Keratinocyte (primary cell): ENCODE results near the gene SMARCD3. TPM values are rescaled to one million over a fixed set of nuclear protein-coding genes. Genes with fewer than 3 reads are reported as not detected.

Experiments used
- DNase-seq: peaks from one replicate; pipeline ENCODE4 v3.0.0-alpha.2; 2011; ENCODE audit warnings: low read depth, missing footprints, low spot score
- FAIRE-seq: peaks from 2 replicates; lab custom pipeline; 2011; peaks lifted over from hg19 to GRCh38; lab: Jason Lieb, UNC
- H2AFZ ChIP-seq: 2 replicates; pipeline ENCODE4 v1.6.0; 2012; ENCODE audit warnings: low read length, control low read depth, inconsistent platforms; ENCODE audit not compliant: control insufficient read depth
- H3K27ac ChIP-seq: 2 replicates; pipeline ENCODE4 v1.5.1; 2011; ENCODE audit warnings: low read length; ENCODE audit not compliant: control insufficient read depth, insufficient read depth
- H3K27me3 ChIP-seq: 3 replicates; pipeline ENCODE4 v1.6.0; 2011; ENCODE audit warnings: low read length; ENCODE audit not compliant: control insufficient read depth, insufficient read depth; ENCODE audit errors: extremely low read depth
- H3K36me3 ChIP-seq, 2 experiments: 2 replicates in 1 of 2; 3 replicates in 1 of 2; pipeline ENCODE4 v1.5.1; 2011; ENCODE audit warnings: low read length in 2 of 2, mild to moderate bottlenecking in 1 of 2; ENCODE audit not compliant: control insufficient read depth in 2 of 2, insufficient read depth in 2 of 2; ENCODE audit errors: extremely low read depth in 1 of 2
- H3K4me1 ChIP-seq: 3 replicates; pipeline ENCODE4 v1.5.1; 2011; ENCODE audit warnings: low read length; ENCODE audit not compliant: control insufficient read depth, insufficient read depth; ENCODE audit errors: extremely low read depth
- H3K4me2 ChIP-seq: 3 replicates; pipeline ENCODE4 v1.6.0; 2011; ENCODE audit warnings: low read depth, low read length; ENCODE audit not compliant: control insufficient read depth, insufficient read depth; ENCODE audit errors: extremely low read depth
- H3K4me3 ChIP-seq, 3 experiments: fragments of 200-600 bp in 1 of 3; sonication (generic) in 1 of 3; 2 replicates in 2 of 3; 3 replicates in 1 of 3; pipeline ENCODE4 v1.5.1; 2011 to 2016; ENCODE audit warnings: low read length in 3 of 3, mild to moderate bottlenecking in 3 of 3, control low read depth in 2 of 3, inconsistent platforms in 1 of 3, low read depth in 1 of 3, mixed read lengths in 1 of 3, mixed run types in 1 of 3, moderate library complexity in 1 of 3; ENCODE audit not compliant: control insufficient read depth in 2 of 3, insufficient read depth in 2 of 3; ENCODE audit errors: extremely low read depth in 1 of 3
- H3K79me2 ChIP-seq: 2 replicates; pipeline ENCODE4 v1.6.0; 2012; ENCODE audit warnings: low read length; ENCODE audit not compliant: control insufficient read depth, insufficient read depth
- H3K9ac ChIP-seq: 3 replicates; pipeline ENCODE4 v1.6.0; 2011; ENCODE audit warnings: low read length; ENCODE audit not compliant: control insufficient read depth, insufficient read depth; ENCODE audit errors: extremely low read depth
- H3K9me1 ChIP-seq: 3 replicates; pipeline ENCODE4 v1.6.0; 2011; ENCODE audit warnings: low read length; ENCODE audit not compliant: control insufficient read depth, insufficient read depth; ENCODE audit errors: extremely low read depth
- H3K9me3 ChIP-seq: 2 replicates; pipeline ENCODE4 v1.5.1; 2012; ENCODE audit warnings: low read depth, low read length; ENCODE audit not compliant: control insufficient read depth
- H4K20me1 ChIP-seq: 3 replicates; pipeline ENCODE4 v1.6.0; 2011; ENCODE audit warnings: low read length; ENCODE audit not compliant: control insufficient read depth, insufficient read depth; ENCODE audit errors: extremely low read depth
- EZH2 ChIP-seq: IDR thresholded peaks from one replicate; pipeline ENCODE4 v1.6.1; 2012; ENCODE audit warnings: inconsistent platforms, mild to moderate bottlenecking, low read length, moderate library complexity
- dilution Hi-C: fragments of 300-500 bp; cut with MboI; formaldehyde crosslinking; loops from one replicate; pipeline ENCODE4 v1.7.0; 2020; ENCODE audit warnings: low sequenced_read_pairs; ENCODE audit not compliant: extremely low pct_ligation_motif_present
- polyA plus RNA-seq, 5 experiments: library from polyadenylated mRNA; depleted of rRNA in 3 of 5; stranded (reverse) in 3 of 5; stranded (forward) in 1 of 5; unstranded in 1 of 5; fragments of >200 nt; gene quantifications; 1 replicate in 1 of 5; 2 replicates in 3 of 5; 3 replicates in 1 of 5; pipeline versions ENCODE4 v1.2.1 to v1.2.3, GENCODE V29; 2011 to 2012; ENCODE audit warnings: missing spikeins in 2 of 5, low read depth in 1 of 5, low replicate concordance in 1 of 5
- TF ChIP-seq, protein P1 (sequence below), 3 experiments: IDR thresholded peaks in 1 of 3; conservative IDR thresholded peaks in 1 of 3; optimal IDR thresholded peaks in 1 of 3; 2 replicates in 2 of 3; 3 replicates in 1 of 3; pipeline versions ENCODE3 to v1.5.1; 2011; ENCODE audit warnings: low read length in 3 of 3, mild to moderate bottlenecking in 3 of 3, moderate library complexity in 2 of 3, control low read depth in 1 of 3, inconsistent platforms in 1 of 3; ENCODE audit not compliant: insufficient read depth in 2 of 3; ENCODE audit errors: extremely low read depth in 1 of 3

SMARCD3 gene
- polyA plus RNA-seq, 1 donor (not counting 4 experiments of a cell fraction or from before 2014, with no cell fraction given): 3.0 TPM

DNA sequence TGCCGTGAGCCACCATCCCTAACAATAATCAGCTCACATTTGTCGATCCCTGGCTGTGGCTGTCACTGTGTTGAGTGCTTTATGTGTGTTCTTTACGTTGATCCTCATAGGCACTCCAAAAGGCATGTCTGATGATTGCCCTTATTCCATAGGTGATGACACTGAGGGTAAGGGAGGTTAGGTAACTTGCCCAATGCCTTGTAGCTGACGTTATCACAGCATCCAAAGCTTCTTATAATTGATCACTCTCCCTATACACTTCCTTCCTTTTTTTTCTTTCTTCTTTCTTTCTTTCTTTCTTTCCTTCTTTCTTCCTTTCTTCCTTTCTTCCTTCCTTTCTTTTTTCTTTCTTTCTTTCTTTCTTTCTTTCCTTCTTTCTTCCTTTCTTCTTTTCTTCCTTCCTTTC, 41.9 kb upstream of the SMARCD3 start:
- Histone ChIP-seq H3K4me3 (no peak overlapping the region), H2AFZ (no peak overlapping the region), H3K4me2 (no peak overlapping the region), H3K27ac (no peak overlapping the region), H3K9me1 (no peaks in the 10 kb centered on the region), H4K20me1 (no peaks in the 10 kb centered on the region), H3K27me3 (no peaks in the 10 kb centered on the region), H3K79me2 (no peaks in the 10 kb centered on the region), H3K4me1 (no peaks in the 10 kb centered on the region), H3K9ac (no peak overlapping the region), H3K9me3 (no peaks in the 10 kb centered on the region), H3K36me3 (no peaks in the 10 kb centered on the region)
- dilution Hi-C loops: no loop called here
- no peak for TF ChIP-seq EZH2
- TF ChIP-seq, protein P1, sequence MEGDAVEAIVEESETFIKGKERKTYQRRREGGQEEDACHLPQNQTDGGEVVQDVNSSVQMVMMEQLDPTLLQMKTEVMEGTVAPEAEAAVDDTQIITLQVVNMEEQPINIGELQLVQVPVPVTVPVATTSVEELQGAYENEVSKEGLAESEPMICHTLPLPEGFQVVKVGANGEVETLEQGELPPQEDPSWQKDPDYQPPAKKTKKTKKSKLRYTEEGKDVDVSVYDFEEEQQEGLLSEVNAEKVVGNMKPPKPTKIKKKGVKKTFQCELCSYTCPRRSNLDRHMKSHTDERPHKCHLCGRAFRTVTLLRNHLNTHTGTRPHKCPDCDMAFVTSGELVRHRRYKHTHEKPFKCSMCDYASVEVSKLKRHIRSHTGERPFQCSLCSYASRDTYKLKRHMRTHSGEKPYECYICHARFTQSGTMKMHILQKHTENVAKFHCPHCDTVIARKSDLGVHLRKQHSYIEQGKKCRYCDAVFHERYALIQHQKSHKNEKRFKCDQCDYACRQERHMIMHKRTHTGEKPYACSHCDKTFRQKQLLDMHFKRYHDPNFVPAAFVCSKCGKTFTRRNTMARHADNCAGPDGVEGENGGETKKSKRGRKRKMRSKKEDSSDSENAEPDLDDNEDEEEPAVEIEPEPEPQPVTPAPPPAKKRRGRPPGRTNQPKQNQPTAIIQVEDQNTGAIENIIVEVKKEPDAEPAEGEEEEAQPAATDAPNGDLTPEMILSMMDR (optimal IDR thresholded peaks at IDR 0.05 in 1 of 3, IDR thresholded peaks at IDR 0.05 in 1 of 3, conservative IDR thresholded peaks at IDR 0.05 in 1 of 3; ENCODE audit: extremely low read depth in 1 of 3, insufficient read depth in 2 of 3, low read length in 3 of 3): no peak
- no peak for FAIRE-seq
- no peak for DNase-seq

DNA sequence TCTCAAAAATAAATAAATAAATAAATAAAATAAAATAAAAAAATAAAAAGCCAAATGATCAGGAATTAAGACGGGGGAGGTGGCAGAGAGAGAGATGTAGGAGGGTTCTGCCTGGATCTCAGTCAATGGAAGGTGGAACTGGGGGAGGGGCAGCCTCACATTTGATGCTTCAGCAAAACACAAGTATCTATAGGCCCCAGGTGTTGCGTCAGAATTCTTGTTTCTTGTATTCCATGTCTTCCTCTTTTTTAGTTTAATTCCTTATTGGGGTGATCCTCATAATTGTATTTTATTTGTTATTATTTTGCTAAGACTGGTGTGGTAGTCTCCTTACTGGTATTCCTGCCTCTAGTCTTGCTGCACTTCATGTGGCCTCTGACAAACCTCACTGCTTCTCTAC, 41.4 kb upstream of the SMARCD3 start:
- dilution Hi-C loops: no loop called here

More for the DNA sequence above, 41.4 kb upstream of the SMARCD3 start:
- Histone ChIP-seq H3K4me2 (no peak overlapping the region), H4K20me1 (no peaks in the 10 kb centered on the region), H3K4me3 (no peak overlapping the region), H3K9me3 (no peaks in the 10 kb centered on the region), H3K36me3 (no peaks in the 10 kb centered on the region), H3K79me2 (no peaks in the 10 kb centered on the region), H2AFZ (no peak overlapping the region), H3K9ac (no peak overlapping the region), H3K27me3 (no peaks in the 10 kb centered on the region), H3K9me1 (no peaks in the 10 kb centered on the region), H3K4me1 (no peaks in the 10 kb centered on the region), H3K27ac (no peak overlapping the region)
- FAIRE-seq (no peak), DNase-seq (no peak)
- TF ChIP-seq EZH2: no peak
- TF ChIP-seq, protein P1 (optimal IDR thresholded peaks at IDR 0.05 in 1 of 3, IDR thresholded peaks at IDR 0.05 in 1 of 3, conservative IDR thresholded peaks at IDR 0.05 in 1 of 3; ENCODE audit: extremely low read depth in 1 of 3, insufficient read depth in 2 of 3, low read length in 3 of 3): no peak
